CD4-positive, alpha-beta T cell treated with Interleukin-15 for 4 hours (primary cell): Measurements from ENCODE around the gene PLPP2.

Source experiments
- DNase-seq: peaks from one replicate; pipeline ENCODE4 v3.0.0-alpha.2; 2020; ENCODE audit warnings: low spot score

PLPP2 gene

DNA sequence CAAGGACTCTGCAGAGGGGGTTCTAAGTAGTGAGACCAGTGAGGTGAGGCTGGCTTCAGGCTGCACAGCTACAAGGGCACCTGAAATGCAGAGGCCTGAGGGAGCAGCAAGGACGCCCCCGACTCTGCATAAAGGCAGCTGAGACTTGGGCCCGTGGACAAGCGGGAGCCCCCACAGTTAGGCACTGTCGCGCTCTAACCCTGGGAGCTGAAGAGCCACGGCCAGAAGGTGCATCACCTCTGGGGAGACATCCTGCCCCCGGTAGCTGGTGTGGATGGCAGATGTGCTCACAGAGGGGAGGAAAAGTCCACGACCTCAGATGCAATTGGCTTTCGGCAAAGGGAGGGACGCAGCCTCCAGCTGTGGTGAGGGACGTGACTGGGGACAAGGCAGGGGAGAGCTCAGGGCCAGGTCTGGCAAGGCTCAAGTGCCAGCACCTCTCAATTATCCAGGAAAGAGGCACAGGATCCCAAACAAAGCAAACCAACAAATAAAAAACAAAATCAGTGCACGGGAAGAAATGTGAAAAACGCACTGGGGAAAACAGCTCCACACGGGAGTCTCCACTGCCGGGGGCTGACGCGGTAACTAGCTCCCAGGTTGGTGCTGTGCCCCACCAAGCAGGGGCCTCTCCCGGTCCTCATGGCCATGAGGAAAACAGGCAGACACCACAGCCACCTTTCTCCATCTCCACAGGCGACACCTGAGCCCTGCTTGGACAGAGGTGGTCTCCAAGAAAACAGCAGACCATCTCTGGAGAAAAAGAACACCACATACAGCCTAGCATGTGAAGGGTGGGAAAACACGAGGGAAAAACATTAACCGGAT is 23.0 kb upstream of the PLPP2 start:
- no peak for DNase-seq

DNA sequence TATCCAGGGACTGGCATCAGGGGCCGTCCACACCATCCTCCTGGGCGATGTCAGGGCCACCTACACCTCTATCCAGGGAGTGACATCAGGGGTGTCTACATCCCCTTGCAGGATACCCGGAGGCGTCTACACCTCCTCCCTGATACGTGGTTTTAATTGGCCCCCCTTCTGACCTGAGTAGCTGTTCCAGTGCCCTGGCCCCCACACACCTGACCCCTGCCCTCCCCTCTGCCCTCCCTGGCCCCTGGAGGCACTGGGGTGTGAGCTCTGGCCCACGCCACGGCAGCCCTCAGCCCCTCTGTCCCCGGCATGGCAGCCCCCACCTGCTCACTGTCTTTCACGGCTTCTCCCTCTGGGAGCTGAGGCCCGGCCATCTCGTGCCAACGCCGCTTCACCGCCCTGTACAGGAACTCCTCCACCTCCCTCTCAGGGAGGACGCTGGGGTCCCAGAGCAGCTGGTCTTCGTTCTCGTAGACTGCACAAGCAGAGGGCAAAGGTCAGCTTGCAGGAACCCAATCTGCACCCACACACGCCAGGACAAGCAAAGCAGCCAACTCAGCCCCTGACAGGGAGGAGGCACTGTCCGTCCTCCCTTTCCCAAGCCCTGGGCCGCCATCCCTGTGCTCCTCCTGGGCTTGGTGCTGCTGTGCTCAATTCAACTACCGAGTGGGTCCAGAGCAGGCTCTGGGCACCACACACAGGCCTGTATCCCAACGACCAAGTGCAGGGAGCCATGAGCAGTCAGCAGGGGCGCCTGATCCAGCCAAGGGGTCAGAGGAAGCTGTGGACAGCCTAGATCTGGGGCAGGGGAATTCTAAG is 22.2 kb upstream of the PLPP2 start:
- no peak for DNase-seq

DNA sequence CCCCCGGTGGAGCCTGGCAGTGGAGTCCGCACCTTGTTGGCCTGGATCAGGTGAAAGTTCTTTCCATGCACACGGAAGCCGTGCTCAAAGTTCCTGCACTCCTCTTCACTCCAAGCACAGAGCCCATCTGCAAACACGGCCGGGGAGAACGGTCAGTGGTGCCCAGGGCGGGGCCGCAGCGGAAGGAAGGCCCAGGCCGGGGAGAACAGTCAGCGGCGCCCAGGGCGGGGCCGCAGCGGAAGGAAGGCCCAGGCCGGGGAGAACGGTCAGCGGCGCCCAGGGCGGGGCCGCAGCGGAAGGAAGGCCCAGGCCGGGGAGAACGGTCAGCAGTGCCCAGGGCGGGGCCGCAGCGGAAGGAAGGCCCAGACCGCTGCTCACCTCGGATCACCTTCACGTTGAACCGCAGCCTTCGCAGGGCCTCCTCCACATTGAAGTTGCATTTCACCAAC is 20.6 kb upstream of the PLPP2 start:
- DNase-seq: no peak

DNA sequence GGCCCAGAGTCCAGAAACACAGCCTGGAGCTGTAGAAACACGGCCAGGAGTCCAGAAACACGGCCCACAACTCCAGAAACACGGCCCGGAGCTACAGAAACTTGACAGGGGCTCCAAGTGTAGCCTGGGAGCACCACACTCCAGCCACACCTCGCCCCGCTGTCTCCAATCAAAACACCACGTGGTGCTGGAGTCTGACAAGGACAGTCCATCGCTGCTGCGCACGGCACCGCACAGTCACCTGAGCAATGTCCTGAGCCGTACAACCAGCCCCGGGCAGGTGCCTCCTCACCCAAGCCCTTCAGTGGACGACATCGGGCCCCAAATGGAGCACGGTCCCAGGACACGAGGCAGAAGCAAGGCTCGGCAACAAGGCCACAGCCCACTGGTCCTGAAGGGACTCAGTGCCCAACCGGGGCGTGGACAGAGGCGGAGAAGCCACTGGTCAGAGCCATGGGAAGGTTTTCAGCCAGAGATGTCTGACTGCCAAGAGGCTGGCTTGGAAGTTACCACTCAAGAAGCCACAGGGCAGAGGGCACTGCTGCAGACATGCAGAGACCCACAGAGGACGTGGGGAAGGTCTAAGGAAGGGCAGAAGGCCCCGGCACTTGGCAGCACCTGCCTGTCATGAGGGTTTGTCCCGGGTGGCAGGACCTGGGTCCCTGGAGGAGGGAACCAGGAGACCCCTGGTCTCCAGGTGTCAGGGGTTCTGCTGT is 19.7 kb upstream of the PLPP2 start:
- DNase-seq: no peak

DNA sequence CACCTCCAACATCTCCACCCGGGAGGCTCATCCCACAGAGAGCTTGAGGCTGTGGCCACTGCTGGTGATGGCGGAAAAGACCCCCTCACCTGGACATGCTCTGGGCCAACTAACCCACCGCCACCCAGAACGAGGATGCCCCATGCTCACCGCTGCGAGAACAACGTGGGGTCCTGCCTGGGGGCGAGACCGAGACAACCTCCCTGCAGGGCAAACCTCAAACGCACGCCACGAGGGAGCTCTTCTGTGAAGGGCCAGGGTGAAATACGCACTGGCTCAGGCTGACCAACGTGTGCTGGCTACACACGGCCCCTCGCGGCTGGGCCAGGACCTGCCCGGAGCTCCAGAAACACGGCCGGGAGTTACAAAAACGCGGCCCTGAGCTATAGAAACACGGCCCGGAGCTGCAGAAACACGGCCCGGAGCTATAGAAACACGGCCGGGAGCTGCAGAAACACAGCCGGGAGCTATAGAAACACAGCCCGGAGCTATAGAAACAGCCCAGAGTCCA is 19.0 kb upstream of the PLPP2 start:
- DNase-seq: no peak

DNA sequence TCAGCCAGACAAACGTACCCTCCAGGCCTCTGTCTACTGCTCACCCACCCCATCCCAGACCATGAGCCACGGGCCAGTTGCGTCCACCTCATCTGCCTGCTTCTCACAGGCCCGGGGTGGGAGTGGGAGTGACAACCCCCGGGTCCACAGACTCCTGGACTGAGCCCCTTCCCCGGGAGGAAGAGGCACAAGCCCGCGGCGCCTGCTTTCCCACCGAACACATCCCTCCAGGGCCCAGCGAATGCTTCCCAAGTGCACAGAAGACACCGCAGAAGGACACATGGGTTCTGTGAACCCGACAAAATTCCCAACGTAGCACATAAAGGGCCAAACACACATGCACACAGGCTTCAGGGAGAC is 18.0 kb upstream of the PLPP2 start:
- no peak for DNase-seq

DNA sequence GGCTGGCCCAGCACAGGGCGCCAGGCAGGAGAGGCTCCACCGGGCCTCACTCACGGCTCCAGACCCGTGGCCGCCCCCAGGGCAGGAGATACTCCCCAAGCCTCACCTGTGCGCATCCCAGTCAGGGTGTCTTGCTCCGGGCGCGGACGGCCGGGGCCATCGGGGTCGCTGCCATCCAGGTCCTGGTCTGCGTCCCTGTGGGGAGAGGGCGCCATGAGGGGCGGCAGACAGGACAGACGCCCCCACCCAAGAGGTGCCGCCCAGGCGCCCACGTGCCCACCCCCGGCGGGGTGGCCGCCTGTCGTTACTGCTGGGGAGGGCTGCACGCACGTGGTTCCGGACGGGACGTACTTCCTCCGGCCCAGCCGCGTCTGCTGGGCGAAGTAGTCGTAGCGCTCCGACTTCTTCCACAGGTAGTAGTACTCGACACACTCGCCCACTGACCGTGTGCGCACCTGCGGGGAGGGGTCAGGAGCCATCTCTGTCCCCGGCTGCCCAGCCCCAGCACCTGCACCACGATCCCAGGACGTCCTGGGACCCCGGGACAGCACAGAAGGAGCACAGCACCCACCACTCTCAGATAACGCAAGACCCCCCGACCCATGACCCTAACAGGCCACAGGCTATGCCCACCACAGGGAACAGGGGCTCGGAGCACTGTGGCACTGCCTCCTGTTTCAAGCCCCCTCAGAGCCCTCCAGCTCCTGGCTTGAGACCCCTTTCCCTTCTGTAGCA is 17.4 kb upstream of the PLPP2 start:
- DNase-seq: no peak

DNA sequence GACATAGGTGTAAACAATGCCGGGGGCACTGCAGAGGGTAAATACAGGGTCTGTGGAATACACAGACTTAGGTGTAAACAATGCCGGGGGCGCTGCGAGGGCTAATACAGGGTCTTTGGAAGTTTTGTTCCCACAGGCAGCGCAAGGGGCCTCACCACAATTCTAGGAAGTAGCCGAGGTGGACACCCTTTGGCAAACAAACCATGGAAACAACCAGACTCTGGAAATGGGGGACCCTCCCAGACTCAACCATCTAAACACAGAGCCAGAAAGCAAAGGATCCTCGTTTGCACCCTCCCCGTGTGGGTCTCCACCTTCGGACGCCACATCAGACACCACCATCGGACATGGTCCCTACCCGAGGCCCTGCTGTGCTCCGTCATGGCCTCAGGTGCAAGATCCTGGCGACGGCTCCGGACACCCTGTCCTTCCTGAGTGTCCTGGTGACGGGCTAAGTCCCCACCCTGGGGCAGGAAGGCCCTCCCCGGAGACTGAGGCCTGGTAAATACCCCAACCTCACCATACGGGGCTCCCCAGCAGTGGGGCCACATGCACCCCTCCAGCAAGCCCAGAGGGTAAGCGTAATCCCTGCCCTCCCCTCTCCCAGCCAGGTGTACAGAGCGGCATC is 16.7 kb upstream of the PLPP2 start:
- DNase-seq: no peak

DNA sequence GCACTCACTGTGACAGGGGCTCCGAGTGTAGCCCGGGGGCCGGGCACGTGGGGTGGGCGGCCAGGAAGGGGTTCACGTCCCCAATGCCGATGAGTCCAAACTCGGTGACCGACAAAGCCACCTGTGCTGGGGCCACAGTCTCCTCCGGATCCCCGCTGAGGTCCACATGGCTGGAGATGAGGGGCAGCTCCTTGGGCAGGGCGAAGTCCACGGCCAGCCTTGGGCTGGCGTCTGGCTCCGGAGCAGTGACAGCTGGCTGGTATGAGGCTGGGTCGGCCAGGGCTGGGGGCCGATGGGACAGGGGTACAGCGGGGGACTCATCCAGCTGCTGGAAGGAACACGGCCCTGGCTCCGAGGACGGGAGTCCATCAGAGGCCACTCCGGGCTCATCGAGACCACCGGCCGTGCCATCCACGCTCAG is 15.9 kb upstream of the PLPP2 start:
- no peak for DNase-seq

DNA sequence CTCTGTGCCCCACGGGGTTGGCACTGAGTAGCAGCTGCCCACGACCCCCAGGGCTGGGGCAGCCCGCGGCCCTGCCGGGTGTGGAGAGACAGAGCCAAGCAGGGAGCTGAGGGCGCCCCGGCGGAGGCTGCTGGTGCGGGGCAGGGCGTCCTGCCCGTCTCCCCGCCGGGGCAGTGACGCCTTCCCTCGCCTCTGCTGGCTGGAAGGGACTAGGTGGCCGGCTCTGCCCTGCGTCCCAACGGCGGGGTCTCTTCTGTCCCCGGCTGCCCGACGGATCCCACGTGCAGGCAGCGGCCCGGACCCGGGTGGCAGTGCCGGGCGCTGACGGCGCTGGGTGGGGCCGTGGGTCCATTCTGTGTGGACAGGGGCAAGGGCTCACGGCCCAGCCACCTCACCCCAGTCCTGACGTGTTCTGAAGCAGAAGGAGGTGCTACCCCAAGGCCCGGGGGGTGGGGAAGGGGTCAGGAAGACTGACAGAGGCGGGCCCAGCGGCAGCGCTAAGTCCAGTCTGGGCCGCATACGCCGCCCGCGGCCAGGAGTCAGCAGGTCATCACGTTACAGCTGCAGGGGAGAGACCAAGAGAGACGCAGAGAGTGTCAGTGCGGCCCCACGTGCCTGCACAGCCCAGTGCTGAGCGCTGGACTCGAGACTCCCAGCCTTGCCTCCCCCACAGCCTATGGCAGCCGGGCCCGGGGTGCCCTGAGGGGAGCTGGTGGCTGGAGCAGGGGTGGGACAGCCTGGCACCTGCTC is 15.1 kb upstream of the PLPP2 start:
- DNase-seq: no peak

DNA sequence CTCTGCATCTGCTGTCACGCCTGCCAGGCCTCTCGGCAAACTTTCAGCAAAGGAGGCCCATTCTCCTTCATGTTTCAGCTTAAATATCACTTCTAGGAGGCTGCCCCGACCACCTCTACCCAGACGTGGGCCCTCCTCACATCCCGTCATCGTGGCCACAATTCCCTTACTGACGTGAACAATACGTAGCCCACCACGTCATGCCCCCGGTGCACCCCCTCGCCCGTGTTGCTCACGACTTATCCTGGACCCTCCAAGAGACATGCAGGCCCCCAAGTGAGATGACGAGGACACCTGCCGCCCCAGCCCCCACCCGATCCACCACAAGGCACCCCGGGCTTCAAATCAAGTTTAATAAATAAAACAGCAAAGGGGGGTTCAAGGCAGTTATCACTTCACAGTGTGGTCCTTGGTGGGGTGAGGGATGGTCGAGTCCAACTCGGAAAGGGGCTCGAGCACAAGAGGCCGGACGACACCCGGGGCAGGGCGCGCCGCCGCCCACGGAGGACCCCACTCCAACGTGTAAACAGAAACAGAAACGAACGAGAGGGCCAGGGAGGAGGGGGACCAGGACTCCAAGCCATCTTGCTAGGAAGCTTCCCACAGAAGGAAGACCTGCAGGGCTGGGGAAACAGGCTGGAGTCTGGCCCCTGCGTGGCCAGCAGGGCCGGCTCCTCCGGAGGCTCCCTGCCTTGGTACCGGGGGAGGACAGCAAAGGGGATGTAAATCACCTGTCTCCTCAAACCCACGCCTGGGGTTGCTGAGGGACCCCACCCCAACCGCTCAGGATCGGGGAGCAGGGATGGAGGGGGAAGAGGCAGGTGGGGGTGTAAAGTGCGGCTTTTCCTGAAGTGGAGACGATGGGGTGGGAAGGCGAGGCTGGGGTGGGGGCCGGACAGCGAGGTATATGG is 14.3 kb upstream of the PLPP2 start:
- DNase-seq: no peak

DNA sequence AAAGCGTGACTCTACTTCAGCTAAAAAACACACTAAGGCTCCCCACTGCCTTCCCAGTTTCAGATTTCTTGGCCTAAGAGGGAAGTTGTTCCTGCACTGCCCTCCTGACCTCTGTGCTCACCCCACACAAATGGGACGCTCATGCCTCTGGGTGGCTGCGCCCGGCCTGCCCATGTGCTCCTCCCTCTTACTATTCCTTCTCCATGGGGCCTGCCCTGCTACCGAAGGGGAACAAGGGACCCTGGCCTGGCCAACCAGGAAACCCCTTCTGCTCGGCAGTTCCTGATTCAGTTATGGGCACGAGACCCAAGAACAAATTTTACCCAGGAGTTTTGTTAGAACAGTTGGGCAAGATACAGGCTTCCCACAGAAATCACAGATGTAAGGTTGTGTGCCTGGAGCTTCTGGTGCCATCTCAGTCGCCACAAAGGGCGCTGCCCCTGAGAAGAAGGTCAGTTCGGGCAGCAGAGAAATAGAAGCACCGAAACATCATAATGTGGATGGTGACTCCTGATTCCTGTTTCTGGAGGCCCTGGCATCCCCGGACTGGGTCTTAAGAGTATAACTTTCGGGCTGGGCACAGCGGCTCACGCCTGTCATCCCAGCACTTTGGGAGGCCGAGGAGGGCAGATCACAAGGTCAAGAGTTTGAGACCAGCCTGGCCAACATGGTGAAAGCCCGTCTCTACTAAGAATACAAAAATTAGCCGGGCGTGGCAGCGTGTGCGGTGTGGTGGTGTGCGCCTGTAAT is 5.4 kb upstream of the PLPP2 start:
- no peak for DNase-seq

DNA sequence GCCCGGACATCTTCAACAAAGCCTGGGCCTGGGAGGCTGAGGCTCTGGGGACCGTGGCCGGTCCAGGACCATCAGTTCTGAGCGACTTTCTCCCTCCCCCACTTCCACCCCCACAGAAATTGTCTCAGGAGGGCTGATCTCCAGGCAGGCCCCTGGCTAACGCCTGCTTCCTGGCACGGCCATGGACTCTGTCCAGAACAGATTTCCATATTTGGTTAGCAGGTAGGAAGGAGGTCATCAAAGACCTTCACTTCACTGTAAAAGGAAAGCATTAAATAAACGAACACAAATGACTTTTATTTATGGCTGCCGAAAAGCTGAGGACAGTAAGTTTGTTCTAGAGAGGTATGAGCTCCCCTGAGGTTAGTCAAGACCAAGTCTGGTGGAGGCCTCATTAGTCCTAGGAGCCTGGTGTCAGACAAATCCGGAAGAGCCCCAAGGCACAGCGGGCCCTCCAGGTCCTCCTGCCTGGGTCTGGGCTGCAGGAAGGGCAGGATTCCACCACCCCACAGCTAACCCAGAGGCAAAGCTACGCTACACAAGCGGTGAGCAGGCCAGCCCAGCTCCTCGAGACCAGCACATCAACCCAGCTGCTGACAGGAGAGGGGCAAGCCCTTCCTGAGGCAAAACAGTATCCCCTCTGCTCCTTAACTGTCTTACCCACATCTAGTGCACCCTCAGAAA is 4.6 kb upstream of the PLPP2 start:
- DNase-seq: no peak

DNA sequence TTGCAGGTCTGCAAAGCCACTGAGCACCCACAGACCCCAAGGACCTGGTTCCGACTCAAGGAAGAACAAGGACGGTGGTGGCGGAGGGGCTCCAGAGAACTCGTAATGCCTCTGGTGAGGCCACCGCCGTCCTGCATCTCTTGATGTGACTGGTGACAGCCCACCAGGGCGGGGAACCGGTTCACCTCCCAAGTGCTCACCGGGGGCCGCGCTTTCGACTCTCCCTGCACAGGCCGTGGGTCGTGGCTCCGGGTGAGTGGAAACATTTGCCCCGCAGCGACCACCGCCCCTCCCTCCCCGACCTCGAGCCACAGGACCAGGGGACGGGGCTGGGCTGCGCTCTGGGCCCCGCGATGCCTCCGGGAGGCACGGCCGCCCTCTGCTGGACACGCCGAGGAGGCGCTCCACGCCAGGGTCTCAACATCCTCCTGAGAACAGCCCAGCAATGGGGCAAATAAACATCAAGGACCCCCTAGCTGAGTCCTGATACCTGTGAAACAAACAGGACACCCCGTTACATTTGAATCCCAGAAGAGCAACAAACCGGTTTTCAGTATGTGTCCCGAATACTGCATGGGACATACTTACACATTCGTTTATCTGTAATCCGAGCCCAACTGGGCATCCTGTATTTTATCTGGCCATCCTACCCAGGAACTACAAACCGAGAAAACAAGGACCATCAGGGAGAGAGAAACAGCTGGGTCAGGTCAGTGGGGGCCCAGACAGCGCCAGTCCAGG is 3.9 kb upstream of the PLPP2 start:
- peak; percentile 21 for DNase-seq

DNA sequence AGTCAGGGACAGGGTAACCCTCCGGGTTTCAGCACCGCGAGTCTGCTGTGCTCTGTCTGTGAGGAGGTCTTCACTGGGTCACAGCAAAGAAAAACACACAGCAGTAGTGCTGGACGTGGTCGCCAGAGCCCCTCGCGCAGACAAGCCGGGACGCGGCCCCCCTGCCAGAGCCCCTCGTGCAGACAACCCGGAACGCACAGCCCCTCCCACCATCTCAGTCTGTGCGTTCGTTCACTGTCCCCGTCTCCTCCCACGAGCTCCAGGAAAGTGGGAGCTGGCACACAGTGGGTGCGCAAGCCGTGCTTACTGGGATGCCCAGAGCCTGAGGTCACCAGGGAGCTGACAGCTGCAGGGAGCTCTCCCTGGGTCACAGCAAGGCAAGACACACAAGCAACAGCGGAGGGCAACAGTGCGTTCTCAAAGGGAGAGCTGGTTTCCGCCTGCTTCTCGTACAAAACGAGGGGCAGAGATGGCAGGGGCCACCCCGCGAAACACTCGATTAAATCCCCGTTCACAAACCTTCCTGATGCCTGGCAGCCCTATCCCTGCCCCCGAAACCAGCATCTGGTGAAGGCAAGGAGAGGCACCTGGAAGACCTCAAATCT is 3.2 kb upstream of the PLPP2 start:
- no peak for DNase-seq

DNA sequence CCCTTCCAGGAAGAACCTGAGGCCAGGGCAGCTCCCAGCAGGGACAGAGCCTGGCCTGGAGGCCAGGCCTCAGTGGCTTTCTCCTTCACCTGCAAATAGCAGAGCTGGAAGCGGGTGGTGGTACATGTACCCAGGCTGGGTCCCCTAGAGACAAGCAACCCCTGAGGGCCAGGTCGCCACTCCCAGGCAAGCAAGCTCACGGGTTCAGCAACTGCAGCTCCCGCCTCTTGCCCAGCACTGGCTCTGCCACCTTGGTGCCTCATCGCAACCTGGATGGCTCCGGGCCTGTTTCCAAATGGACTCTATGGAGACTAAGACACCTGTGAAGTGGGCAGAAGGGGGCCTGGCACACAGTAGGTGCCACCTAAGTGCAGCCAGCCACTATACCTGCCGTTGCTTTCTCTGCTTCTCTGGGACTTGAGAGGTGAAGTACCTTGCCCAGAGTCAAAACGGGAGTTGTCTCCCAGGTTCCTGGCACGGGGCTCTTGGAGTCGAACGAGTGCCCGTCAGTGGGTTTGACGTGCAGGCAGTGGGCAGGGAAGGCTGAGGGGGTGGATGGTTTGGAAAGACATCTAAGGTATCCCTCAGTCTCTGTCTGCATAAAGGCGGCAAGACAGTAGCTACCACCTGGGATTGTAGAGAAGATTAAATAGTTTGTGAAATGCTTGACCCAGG is 2.4 kb upstream of the PLPP2 start:
- no peak for DNase-seq
